Eye (tissue), 1 donor: Measurements from ENCODE around the gene ASAP3.
A peak's percentile ranks its signal among the peaks of the same experiment; 100 is the strongest.

Experiments used
- DNase-seq: peaks from one replicate; pipeline ENCODE4 v3.0.0-alpha.2; 2015

Gene ASAP3

GRCh38 chr1:23448846-23449245 lies 35.1 kb downstream of the ASAP3 start:
- DNase-seq = no peak

GRCh38 chr1:23446661-23447310 lies 37.2 kb downstream of the ASAP3 start:
- DNase-seq = no peak

- no peak for DNase-seq
Observed at GRCh38 chr1:23444596-23445390, 39.2 kb downstream of the ASAP3 start.

DNA sequence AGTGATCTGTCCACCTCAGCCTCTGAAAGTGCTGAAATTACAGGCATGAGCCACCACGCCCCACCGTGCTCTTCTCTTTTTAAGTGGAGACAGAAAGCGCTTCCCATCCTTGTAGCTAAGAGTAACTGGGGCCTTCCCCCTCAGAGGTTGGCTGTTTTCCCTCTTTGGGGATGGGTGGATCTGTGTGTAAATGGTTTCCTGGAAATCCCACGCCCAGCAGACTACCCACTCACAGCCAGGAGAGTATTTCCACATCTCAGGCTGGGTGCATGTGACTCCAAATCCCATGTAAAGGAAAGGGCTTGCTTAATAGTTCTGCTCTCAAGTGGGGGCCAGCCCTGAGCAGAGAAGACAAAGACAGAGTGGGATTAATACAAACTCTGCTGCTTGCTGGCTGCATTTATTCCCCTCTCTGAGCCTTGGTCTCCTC lies 39.9 kb downstream of the ASAP3 start:
- DNase-seq = no peak

GRCh38 chr1:23442751-23443150 lies 41.2 kb downstream of the ASAP3 start:
- DNase-seq = no peak

DNA sequence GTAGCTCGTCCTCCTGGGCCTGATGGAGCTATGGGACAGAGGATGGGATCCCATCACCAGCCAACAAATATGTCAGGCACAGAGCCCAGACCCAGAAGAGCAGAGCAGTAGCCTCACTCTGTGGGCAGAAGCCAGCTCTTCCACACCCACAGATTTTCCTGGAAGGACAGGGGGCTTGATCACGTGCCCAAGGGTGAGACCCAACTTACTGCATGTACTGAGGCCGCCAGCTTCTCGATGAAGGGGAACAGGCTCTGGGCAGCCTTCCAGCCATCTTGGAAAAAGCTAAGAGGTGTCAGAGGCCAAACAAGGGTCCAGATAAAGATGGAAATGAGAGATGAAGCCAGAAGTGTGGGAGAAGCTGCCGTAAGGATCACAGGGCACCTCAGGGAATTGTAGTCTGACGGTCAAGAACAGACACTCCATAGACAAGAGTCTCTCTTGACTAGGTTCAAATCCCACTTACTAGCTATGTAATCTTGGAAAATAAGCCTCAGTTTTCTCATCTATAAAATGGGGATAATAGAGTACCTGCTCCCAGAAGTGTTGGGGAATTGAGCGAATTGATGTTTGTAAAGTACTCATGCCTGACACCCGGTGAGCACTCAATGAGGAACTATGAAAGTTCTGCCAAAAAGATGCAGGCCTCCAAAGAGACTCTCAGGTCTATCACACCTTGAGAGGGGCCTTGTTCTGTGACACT lies 42.4 kb downstream of the ASAP3 start:
- DNase-seq = no peak

DNA sequence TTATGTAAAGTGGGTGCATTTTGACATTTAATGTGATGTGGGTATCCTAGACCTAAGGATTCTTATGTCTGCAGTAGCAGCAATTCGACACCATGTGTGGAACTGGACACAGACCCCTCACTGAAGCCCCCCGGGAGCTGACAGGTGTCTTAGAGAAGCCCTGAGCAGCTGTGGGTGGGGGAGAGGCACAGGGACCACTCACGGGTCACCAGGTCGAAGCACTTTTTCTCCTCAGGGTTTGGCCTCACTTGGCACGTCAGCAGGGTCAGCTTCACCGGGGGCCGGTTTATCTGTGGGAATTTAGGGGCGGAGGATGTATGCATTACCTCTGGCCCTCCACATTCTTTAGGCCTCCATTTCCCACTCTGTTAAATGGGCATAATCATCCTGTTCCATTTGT lies 45.4 kb downstream of the ASAP3 start:
- no peak for DNase-seq

DNA sequence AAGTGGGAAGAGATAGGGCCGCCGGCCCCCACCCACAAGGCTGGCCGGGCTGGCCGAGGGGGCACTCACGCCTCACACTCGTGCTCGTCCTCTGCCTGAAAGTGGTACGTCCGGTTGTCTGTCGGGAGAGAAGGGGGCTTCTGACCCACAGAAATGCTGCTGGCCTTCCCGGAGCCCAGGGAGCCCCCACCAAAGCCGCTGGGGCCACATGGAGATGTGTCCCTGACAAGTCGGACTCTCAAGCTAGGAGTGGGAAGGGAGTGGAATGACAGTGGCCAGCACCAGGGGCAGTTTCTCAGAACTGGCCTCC lies 46.7 kb downstream of the ASAP3 start:
- DNase-seq = no peak

GRCh38 chr1:23436520-23437354 lies 47.2 kb downstream of the ASAP3 start:
- no peak for DNase-seq

- no peak for DNase-seq
Observed at GRCh38 chr1:23434260-23434775, 49.7 kb downstream of the ASAP3 start.

- DNase-seq = no peak
Observed at GRCh38 chr1:23433122-23433521, 50.9 kb downstream of the ASAP3 start.

GRCh38 chr1:23431431-23431830 lies 52.5 kb downstream of the ASAP3 start:
- DNase-seq = no peak

DNA sequence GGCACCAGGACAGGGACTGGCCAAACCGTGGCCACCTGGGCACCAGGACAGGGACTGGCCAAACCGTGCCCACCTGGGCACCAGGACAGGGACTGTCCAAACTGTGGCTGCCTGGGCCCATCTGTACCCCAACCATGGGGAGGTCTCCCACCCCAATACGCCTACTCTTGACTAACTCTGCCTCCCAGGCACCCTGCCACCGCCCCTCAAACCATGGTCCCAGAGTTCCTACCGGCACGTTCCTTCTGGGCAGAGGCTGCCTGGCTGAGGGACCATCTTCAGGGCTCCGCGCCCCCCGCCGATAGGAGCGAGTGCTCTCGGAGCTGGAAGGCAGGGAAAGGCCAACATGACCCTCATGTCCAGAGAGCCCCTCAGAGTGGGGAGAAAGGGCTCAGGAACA lies 53.2 kb downstream of the ASAP3 start:
- no peak for DNase-seq

GRCh38 chr1:23428136-23428905 lies 55.7 kb downstream of the ASAP3 start:
- no peak for DNase-seq

GRCh38 chr1:23427550-23427949 lies 56.4 kb downstream of the ASAP3 start:
- DNase-seq = no peak

DNA sequence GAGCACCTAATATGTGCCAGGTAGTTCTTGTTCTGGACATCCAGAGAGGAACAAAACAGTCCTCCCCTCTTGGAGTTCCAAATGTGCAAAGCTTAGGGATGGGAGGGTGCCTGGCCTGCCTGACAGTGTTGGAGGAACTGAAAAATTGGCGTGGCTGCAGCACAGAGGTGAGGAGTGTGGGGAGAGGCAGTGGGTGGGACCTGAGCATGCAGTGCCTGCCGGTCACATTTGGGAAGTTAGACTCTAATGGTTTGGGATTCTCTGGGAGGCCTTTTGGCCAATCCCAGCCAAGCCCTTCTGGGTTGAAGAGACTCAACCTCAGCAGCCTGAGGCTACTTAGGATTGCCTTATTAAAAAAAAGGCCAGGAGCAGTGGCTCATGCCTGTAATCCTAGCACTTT lies 57.2 kb downstream of the ASAP3 start:
- DNase-seq = no peak

DNA sequence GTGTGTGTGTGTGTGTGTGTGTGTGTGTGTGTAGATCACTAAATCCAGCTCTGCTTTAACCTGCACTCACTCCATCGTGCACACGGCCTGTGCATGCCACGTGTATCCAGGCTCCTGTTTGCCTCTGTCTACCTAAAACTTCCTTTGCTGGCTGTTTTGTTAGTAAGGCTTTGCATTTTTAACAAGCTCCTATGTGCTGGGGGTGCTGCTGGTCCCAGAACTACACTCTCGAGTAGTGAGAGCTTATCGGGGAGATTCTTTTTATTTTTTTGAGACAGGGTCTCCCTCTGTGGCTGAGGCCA lies 58.8 kb downstream of the ASAP3 start:
- no peak for DNase-seq

DNA sequence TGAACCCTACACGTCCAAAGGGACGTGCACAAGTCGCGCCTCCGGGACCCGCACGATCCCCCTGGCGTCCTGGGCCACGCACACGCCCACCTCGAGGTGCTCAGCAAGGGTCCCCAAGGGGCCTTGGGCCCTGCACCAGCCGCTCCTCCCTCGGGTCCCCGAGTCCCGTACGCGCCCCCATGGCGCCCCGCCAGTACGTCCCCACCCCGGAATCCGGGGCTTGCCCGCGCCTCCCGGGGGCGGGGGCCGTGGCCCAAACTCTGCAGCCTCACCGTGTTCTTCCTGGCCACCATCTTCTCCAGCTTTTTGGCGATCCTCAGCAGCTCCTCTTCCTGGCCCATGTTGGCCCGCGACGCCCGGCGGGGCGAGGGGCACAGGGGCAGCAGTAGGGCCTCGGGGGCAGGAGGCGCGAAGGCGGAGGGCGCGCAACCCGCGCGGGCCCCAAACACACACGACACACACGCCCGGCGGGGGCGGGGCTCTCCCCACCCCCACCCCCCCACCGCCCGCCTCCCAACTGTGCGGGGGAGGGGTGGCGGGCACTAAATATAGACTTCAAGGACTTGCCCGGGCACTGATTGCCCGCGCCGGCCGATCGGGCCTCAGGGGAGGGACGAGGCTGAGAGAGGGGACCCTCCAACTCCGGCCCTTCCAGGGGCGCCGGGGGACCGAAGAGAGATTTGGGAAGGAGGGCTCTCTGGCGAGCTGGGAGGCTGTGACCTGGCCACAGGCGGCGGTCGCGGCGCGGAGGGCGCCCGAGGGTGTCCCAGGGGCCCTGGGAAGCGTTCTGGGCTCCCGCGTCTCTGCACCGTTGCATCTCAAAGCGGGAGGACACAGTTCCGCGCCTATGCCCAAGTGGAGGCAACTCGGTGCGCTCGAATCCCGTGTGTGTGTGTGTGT lies 59.4 kb downstream of the ASAP3 start, which contains the start of gene TCEA3:
Gene TCEA3, minus strand, starts transcription at position 456 of the 900 bp plus-strand sequence. Its CDS starts 115 bp downstream, at position 341.
- peak; percentile 61 for DNase-seq

GRCh38 chr1:23423415-23424292 lies 60.3 kb downstream of the ASAP3 start:
- peak; percentile 52 for DNase-seq

GRCh38 chr1:23422941-23423340 lies 61.0 kb downstream of the ASAP3 start:
- peak; percentile 16 for DNase-seq
